ENCODE measurements around the gene RAD54L2. TPM values are rescaled to one million over a fixed set of nuclear protein-coding genes. Genes with fewer than 3 reads are reported as not detected.
"Not testable (repeated sequence)": the region's sequence is repeated elsewhere in the genome, so short reads cannot be mapped to it uniquely, and the experiment has no call there.

The RAD54L2 gene, protein sequence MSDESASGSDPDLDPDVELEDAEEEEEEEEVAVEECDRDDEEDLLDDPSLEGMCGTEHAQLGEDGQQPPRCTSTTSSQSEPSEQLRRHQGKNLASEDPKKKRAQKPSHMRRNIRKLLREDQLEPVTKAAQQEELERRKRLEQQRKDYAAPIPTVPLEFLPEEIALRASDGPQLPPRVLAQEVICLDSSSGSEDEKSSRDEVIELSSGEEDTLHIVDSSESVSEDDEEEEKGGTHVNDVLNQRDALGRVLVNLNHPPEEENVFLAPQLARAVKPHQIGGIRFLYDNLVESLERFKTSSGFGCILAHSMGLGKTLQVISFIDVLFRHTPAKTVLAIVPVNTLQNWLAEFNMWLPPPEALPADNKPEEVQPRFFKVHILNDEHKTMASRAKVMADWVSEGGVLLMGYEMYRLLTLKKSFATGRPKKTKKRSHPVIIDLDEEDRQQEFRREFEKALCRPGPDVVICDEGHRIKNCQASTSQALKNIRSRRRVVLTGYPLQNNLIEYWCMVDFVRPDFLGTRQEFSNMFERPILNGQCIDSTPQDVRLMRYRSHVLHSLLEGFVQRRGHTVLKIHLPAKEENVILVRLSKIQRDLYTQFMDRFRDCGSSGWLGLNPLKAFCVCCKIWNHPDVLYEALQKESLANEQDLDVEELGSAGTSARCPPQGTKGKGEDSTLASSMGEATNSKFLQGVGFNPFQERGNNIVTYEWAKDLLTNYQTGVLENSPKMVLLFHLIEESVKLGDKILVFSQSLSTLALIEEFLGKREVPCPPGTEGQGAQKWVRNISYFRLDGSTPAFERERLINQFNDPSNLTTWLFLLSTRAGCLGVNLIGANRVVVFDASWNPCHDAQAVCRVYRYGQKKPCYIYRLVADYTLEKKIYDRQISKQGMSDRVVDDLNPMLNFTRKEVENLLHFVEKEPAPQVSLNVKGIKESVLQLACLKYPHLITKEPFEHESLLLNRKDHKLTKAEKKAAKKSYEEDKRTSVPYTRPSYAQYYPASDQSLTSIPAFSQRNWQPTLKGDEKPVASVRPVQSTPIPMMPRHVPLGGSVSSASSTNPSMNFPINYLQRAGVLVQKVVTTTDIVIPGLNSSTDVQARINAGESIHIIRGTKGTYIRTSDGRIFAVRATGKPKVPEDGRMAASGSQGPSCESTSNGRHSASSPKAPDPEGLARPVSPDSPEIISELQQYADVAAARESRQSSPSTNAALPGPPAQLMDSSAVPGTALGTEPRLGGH (N-terminal part only)
- total RNA-seq = 18.9 and 19.7 TPM in 2 replicates

DNA sequence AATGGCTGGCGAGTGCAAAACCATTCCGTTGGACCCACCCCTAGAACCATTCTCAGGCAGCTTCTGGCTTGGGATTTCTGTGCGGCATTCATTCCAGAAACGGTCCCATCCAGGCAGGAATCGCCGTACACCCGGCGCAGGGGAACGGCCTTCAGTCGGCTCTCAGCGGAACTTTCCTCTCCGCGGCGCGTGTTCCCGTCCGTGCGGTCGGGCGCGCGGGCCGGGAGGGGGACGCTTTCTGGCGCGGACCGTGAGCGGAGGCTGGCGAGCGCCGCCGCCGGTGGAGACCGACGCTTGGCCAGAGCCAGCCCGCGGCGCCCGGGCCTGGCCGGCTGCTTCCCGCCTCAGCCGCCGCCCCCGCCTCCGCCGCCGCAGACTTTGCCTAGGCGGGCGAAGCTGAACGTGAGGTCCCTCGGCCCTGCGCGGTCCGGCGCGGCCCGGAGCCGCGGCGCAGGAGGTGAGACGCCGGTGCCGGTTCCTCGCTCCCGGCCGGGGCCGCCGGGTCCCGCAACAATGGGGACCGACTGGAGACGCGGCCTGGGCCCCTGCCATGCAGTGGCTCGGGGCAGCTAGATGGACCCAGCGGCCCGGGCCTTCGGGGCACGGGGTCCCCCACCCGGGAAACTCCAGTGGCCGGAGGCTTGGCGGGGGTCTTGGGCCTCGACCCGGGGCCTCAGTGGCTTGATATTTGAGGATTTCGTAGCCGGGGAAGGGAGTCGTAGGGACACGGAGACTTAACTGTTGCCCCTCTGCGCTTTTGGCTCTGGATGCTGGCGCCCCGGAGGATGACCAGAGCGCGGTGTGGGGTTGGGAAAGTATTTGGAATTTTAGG, at the start of gene RAD54L2:
RAD54L2 (plus strand) TSS at position 261 of the 832 bp plus-strand sequence. CDS start 51,702 bp downstream, outside the sequence.
- peak; percentile 93 for DNase-seq

DNA sequence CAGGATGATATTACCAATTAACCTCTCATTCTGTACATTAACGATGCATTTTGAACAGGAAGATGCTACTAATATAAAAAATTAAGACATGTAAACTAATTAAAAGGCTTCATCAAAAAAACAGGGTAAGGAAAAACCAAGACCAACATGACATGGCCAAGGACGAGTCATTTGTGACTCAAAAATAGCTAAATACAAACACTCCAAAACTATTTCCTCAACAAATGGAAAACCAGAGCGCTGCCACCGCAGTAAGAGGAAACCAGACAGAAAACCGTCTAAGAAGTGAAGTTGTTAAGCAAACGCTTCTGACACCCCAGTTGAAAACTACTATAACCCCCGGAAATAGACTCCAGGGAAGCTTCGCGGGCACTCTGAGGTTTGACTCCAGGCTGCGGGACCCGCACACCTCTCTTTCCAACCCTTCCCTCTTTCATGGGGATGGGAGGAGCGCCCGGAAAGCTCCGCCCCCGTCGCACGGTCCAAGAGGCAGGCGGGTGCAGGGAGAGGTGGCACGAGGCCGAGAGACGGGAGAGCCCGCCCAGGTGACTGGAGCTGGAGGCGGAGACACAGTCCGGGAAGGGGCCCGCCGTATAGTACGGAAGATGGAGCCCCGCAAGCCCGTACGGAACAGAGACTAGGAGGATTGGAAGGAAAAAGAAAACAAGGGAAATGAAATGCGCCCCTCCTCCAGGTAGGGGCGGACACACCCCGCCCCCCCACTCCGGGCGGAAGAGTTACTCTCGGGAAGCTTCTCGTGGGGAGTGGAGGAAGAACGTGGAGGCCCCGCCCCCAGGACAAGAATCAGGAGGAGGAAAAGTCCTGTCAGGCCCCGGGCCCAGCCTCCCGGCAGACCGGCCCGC, 39.4 kb upstream of the RAD54L2 start:
- peak; percentile 96 for DNase-seq

DNA sequence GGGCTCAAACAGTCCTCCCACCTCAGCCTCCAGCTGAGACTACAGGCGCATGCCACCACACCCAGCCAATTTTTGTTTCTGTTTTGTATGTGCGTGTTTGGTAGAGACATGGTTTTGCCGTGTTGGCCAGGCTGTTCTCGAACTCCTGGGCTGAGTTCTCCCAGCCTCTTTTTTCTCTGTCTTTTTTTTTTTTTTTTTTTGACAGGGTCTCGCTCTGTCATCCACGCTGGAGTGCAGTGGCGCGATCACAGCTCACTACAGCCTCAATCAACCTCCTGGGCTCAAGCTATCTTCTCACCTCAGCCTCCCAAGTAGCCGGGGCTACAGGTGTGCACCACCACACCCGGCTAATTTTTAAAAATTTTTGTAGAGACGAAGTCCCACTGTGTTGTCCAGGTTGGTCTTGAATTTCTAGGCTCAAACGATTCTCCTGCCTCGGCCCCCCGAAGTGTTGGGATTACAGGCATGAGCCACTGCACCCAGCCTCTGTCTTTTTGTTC, 37.8 kb upstream of the RAD54L2 start:
- no peak for DNase-seq

DNA sequence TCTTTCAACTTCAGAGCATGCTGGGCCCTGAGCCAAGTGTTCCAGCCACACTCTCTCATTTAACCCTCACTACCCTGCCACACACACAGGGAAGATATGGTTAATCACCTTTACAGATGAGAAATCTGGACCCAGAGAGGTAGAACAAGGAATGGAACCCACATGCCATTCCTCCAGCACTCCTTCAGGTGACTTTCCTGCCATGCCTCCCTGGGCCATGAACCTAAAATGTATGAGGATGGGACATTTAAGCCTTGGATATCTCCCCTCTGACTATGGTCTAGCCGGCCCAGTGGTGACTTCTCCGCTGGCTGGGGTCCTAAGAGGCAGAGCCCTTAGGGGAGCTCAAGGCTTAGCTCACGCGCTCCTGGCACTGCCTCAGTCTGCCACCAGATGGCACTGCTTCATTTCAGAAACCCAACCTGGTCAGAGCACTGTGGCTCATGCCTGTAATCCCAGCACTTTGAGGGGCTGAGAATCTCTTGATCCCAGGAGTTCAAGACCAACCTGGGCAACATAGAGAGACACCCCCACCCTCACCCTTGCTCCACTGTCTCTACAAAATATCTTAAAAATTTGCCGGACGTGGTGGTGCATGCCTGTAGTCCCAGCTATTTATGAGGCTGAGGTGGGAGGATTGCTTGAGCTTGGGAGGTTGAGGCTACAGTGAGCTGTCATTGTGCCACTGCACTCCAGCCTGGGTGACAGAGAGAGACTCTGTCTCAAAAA, 36.5 kb upstream of the RAD54L2 start:
- DNase-seq = peak; percentile 92

DNA sequence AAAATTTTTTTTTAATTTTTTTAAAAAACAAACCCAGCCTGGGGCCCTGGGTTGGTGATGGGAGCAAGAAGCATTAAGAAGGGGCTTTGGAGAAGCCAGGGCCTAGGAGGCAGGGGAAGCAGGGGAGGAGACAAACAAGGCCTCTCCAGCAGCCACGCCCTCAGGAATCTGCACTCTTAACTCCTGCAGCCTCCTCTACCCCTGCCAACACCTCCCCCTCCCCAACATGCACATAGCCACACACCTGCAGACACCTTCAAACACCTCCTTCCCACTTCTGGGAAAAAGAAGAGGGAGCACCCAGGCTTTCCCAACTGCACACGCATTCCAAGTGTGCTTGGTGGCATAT, 36.0 kb upstream of the RAD54L2 start:
- DNase-seq = no peak

DNA sequence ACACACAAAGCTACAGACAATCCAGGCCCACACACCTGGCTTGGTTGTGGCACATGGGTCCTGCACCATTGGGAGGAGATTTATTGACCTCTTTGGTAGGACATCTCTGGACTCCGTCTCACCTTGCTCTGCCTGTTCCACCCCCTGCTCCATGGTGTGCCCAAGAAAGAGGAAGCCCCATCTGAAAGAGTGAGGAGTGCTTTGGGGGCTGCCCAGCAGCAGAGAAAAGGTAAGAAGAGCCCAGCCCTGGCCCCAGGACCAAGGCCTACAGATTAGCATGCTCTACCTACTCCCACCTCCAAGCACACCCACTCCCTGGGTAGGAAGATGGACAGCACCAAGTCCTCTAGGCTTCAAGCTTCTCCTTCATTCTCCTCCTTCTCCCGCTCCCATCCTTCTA, 35.5 kb upstream of the RAD54L2 start:
- DNase-seq = no peak

DNA sequence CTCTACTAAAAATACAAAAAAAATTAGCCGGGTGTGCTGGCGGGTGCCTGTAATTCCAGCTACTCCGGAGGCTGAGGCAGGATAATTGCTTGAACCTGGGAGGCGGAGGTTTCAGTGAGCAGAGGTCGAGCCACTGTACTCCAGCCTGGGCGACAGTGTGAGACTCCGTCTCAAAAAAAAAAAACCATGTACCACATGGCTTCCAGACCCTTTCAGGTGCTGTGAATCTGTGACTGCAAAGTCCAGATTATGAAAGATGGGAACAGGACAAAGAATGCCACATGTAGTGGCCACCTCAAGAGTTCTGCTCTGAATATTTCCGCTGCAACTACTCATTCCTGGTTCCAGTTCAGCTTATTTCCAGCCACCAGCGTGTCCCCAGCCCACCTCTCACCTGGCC, 30.3 kb upstream of the RAD54L2 start:
- no peak for DNase-seq

DNA sequence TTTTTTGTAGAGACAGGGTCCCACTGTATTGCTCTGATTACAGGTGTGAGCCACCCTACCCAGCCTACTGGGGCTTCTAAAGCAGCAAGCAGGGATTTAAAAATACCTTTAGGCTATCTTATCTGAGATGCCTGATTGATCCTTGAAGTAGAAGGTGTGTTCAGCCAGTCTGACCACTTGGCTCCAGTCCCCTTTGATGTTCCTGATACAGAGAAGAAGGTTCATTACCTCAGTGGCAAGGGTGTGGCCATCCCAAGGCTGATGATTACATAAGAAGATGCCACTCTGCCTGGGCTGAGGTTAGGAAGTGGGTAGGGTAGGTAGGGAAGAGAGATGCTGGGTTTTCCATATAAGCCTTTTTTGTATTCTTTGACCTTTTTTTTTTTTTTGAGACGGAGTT, 27.5 kb upstream of the RAD54L2 start:
- no peak for DNase-seq

DNA sequence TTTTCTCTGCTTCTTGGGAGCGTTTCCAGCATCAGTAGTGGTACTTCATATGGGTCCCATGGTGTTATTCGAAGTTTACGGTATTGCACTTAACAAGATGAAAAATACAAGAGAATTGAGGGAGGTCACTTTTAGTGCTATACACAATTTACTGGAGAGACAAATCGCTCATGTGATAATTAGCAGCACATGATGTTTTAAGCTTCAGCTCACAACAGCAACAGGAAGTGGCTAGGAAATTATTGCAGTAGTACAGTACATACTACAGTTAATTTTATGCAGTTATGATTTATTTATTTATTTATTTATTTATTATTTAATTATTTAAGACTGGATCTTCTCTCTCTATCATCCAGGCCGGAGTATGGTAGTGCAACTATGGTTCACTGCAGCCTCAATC, 24.3 kb upstream of the RAD54L2 start:
- no peak for DNase-seq

DNA sequence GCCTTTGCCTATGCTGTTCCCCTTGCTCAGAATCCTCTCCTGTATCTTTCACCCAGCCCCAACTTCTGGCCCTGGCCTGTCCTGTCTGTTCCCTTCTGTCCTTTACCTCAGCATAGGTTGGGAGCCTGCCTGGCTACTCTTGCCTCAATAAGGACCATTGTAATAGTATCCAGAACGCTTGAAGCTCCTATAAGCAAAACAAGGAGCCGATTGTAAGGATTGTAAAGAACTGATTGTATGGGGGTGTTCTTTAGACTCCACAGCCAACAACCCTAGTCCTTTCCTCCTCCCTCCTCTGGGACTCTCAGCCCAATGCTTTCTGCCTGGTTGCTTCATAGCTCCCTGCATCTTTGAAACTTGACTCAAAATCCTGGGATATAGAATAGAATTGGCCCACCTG, 18.7 kb upstream of the RAD54L2 start:
- no peak for DNase-seq

DNA sequence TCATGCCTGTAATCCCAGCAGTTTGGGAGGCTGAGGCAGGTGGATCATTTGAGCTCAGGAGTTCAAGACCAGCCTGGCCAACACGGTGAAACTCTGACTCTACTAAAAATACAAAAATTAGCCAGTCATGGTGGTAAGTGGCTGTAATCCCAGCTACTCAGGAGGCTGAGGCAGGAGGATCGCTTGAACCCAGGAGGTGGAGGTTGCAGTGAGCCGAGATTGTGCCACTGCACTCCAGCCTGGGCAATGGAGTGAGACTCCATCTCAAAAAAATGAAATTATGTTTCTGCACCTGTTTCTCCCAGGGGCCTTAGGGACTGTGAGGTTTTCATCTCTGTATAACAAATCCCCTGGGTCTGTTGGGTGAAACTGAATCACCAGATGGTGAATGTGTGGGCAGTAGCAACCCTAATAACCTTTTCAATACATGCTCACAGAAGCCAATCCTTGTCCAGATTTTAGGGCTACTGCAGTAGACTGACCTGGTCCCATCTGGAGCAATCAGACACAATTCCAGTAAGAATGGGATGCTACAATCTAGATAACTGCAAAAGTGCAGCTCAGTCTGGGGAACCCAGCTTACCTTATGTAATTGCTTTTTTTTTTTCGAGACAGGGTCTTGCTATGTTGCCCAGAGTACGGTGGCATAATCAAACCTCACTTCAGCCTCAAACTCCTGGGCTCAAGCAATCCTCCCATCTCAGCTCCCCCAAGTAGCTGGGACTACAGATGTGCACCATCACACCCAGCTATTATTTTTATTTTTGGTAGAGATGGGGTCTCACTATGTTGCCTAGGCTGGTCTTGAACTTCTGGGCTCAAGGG, 17.4 kb upstream of the RAD54L2 start:
- not testable (repeated sequence) for DNase-seq

DNA sequence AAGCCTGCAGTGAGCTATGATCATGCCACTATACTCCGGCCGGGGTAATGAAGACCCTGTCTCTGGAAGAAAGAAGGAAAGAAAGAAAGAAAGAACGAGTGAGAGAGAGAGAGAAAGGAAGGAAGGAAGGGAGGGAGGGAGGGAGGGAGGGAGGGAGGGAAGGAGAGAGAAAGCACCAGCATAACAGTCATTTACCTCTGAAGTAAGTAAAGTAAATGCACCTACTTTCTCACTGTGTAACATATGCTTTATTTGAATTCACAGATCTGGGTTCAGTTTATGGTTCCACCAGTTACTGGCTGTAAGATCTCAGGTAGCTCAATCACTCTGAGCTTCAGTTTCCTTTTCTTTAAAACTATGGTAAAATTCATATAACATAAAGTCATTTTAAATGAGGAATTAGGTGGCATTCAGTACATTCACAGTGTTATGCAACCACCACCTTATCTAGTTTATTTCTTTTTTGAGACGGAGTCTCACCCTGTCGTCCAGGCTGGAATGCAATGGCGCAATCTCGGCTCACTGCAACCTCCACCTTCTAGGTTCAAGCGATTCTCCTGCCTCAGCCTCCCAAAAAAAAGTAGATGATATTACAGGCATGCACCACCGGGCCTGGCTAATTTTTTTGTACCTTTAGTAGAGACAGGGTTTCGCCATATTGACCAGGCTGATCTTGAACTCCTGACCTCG, 16.1 kb upstream of the RAD54L2 start:
- no peak for DNase-seq

DNA sequence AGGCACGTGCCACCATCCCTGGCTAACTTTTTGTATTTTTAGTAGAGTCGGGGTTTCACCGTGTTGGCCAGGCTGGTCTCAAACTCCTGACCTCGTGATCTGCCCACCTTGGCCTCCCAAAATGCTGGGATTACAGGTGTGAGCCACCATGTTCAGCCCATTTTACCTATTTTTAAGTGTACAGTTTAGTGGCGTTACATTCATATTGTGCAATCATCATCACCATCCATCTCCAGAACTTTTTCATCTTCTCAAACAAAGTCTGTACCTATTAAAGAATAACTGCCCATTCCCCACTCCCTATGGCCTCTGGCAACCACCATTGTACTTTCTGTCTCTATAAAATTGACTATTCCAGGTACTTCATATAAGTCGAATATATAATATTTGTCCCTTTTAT, 13.6 kb upstream of the RAD54L2 start:
- DNase-seq = not testable (repeated sequence)

DNA sequence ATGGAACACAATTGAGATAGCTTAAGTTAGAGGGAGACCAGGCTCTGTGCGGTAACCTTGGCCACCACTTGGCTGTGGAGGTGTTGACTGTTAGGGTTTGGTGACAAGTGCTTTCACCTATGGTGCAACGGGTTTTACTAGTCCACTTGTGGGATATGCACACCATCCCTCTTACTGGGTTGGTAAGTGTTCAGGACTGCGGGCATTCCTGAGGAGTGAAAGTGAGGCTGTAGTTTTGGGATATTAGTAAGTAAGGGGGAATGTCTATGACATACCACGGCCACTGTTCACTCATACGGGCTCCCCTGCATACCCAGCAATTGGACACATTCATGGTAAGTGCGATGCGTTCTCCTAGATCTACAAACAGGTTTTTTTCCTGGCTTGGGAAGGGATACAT, 8.0 kb upstream of the RAD54L2 start:
- DNase-seq = no peak

DNA sequence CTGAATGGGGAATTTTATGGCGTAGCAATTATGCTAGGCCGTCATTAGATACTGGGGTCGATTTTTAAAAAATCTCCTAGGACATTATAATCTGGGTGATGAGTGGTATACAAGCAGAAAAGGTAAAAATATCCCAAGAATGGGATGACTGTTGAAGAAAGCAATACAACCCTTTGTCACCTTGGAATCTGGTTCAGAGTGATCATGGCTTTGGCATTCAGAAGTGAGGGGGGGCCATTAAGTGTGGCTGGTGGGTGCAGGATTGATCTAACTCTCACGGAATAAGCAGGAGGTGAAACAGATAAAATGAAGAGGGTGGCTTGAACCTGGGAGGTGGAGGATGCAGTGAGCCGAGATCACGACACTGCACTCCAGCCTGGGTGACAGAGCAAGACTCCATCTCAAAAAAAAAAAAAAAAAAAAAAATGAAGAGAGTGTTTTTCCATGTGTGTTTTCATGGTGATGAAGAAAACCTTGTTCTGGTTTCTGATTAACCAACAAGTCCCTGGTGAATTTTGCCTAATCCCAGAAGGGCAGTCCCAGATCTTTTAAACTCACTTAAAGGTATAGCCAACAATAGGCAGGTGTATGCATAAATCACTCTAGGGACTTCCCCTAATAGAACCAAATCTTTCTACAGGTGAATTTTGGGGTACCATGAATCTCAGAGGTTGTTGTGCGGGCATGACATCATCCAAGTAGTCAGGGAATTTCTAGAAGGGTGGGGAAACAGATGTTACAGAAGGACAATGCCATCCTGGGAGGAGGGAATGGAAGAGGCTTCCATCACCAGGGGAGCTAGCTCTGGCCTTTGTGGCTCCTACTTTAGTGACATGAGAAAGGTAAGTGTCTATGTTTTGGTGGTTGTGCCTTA, 3.1 kb upstream of the RAD54L2 start:
- no peak for DNase-seq

DNA sequence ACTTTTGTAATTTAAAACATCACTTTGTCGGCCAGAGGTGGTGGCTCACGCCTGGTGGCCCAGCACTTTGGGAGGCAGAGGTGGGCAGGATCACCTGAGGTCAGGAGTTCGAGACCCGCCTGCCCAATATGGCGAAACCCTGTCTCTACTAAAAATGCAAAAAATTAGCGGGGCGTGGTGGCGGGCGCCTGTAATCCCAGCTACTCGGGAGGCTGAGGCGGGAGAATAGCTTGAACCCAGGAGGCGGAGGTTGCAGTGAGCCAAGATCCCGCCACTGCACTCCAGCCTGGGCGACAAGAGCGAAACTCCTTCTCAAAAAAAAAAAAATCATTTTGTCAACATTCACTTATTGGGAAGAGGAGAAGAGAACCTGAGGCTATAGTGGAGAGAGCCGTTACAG, 888 bp upstream of the RAD54L2 start:
- DNase-seq = not testable (repeated sequence)

DNA sequence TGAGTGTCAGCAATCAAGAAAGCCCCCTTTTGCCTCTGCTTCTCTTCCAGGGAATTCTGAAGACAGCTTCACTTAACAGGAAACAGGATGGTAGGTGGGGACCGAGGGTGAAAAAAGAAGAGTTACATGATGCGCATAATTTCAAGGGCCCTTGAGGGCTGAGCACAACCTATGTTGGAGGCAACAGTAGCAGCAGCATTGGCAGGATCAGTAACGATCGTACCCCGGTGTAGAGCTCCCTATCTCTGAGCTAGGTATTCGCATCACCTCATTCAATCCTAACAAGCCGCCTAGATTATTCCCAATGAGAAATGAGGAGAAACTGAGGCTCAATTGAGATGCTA, 432 bp upstream of the RAD54L2 start:
- no peak for DNase-seq

All from dermis blood vessel endothelial cell (primary cell).